ENCODE measurements around the gene ZFP69B. TPM values are rescaled to one million over a fixed set of nuclear protein-coding genes. Genes with fewer than 3 reads are reported as not detected.

ZFP69B gene
- total and polyA plus RNA-seq, 2 experiments from 2014 or later: 5.2 to 10.8 TPM

DNA sequence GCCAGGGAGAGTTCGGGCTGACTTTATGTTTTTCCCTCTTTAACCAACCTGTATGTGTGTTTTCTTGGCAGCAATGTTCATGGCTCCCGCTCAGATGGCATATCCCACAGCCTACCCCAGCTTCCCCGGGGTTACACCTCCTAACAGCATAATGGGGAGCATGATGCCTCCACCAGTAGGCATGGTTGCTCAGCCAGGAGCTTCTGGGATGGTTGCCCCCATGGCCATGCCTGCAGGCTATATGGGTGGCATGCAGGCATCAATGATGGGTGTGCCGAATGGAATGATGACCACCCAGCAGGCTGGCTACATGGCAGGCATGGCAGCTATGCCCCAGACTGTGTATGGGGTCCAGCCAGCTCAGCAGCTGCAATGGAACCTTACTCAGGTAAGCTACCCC lies 33.6 kb upstream of the ZFP69B start:
- TF ChIP-seq JUNB (IDR thresholded peaks at IDR 0.05; ENCODE audit: unreplicated experiment) (no peak), EZH2 (IDR thresholded peaks at IDR 0.05; ENCODE audit: low read depth, unreplicated experiment) (no peak), STAT1 (IDR thresholded peaks at IDR 0.05; ENCODE audit: unreplicated experiment) (no peak), EZH2phosphoT487 (IDR thresholded peaks at IDR 0.05; ENCODE audit: unreplicated experiment) (no peak), ZNF114 (CRISPR knock-in tag; IDR thresholded peaks at IDR 0.05) (no peak), POLR2AphosphoS5 (IDR thresholded peaks at IDR 0.05; ENCODE audit: low read depth) (no peak), CREB1 (CRISPR knock-in tag; IDR thresholded peaks at IDR 0.05; ENCODE audit: low read depth) (no peak), ZNF331 (CRISPR knock-in tag; IDR thresholded peaks at IDR 0.05; ENCODE audit: low read depth) (no peak), NANOG (IDR thresholded peaks at IDR 0.05; ENCODE audit: borderline replicate concordance) (no peak)
- TF ChIP-seq, protein P1, sequence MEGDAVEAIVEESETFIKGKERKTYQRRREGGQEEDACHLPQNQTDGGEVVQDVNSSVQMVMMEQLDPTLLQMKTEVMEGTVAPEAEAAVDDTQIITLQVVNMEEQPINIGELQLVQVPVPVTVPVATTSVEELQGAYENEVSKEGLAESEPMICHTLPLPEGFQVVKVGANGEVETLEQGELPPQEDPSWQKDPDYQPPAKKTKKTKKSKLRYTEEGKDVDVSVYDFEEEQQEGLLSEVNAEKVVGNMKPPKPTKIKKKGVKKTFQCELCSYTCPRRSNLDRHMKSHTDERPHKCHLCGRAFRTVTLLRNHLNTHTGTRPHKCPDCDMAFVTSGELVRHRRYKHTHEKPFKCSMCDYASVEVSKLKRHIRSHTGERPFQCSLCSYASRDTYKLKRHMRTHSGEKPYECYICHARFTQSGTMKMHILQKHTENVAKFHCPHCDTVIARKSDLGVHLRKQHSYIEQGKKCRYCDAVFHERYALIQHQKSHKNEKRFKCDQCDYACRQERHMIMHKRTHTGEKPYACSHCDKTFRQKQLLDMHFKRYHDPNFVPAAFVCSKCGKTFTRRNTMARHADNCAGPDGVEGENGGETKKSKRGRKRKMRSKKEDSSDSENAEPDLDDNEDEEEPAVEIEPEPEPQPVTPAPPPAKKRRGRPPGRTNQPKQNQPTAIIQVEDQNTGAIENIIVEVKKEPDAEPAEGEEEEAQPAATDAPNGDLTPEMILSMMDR (conservative IDR thresholded peaks at IDR 0.05; ENCODE audit: low read depth in 2 of 2): no peak
- TF ChIP-seq, protein P2, sequence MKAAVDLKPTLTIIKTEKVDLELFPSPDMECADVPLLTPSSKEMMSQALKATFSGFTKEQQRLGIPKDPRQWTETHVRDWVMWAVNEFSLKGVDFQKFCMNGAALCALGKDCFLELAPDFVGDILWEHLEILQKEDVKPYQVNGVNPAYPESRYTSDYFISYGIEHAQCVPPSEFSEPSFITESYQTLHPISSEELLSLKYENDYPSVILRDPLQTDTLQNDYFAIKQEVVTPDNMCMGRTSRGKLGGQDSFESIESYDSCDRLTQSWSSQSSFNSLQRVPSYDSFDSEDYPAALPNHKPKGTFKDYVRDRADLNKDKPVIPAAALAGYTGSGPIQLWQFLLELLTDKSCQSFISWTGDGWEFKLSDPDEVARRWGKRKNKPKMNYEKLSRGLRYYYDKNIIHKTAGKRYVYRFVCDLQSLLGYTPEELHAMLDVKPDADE (IDR thresholded peaks at IDR 0.05): no peak
- TF ChIP-seq, protein P3, sequence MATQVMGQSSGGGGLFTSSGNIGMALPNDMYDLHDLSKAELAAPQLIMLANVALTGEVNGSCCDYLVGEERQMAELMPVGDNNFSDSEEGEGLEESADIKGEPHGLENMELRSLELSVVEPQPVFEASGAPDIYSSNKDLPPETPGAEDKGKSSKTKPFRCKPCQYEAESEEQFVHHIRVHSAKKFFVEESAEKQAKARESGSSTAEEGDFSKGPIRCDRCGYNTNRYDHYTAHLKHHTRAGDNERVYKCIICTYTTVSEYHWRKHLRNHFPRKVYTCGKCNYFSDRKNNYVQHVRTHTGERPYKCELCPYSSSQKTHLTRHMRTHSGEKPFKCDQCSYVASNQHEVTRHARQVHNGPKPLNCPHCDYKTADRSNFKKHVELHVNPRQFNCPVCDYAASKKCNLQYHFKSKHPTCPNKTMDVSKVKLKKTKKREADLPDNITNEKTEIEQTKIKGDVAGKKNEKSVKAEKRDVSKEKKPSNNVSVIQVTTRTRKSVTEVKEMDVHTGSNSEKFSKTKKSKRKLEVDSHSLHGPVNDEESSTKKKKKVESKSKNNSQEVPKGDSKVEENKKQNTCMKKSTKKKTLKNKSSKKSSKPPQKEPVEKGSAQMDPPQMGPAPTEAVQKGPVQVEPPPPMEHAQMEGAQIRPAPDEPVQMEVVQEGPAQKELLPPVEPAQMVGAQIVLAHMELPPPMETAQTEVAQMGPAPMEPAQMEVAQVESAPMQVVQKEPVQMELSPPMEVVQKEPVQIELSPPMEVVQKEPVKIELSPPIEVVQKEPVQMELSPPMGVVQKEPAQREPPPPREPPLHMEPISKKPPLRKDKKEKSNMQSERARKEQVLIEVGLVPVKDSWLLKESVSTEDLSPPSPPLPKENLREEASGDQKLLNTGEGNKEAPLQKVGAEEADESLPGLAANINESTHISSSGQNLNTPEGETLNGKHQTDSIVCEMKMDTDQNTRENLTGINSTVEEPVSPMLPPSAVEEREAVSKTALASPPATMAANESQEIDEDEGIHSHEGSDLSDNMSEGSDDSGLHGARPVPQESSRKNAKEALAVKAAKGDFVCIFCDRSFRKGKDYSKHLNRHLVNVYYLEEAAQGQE (IDR thresholded peaks at IDR 0.05; ENCODE audit: unreplicated experiment): no peak
- TF ChIP-seq, protein P4, sequence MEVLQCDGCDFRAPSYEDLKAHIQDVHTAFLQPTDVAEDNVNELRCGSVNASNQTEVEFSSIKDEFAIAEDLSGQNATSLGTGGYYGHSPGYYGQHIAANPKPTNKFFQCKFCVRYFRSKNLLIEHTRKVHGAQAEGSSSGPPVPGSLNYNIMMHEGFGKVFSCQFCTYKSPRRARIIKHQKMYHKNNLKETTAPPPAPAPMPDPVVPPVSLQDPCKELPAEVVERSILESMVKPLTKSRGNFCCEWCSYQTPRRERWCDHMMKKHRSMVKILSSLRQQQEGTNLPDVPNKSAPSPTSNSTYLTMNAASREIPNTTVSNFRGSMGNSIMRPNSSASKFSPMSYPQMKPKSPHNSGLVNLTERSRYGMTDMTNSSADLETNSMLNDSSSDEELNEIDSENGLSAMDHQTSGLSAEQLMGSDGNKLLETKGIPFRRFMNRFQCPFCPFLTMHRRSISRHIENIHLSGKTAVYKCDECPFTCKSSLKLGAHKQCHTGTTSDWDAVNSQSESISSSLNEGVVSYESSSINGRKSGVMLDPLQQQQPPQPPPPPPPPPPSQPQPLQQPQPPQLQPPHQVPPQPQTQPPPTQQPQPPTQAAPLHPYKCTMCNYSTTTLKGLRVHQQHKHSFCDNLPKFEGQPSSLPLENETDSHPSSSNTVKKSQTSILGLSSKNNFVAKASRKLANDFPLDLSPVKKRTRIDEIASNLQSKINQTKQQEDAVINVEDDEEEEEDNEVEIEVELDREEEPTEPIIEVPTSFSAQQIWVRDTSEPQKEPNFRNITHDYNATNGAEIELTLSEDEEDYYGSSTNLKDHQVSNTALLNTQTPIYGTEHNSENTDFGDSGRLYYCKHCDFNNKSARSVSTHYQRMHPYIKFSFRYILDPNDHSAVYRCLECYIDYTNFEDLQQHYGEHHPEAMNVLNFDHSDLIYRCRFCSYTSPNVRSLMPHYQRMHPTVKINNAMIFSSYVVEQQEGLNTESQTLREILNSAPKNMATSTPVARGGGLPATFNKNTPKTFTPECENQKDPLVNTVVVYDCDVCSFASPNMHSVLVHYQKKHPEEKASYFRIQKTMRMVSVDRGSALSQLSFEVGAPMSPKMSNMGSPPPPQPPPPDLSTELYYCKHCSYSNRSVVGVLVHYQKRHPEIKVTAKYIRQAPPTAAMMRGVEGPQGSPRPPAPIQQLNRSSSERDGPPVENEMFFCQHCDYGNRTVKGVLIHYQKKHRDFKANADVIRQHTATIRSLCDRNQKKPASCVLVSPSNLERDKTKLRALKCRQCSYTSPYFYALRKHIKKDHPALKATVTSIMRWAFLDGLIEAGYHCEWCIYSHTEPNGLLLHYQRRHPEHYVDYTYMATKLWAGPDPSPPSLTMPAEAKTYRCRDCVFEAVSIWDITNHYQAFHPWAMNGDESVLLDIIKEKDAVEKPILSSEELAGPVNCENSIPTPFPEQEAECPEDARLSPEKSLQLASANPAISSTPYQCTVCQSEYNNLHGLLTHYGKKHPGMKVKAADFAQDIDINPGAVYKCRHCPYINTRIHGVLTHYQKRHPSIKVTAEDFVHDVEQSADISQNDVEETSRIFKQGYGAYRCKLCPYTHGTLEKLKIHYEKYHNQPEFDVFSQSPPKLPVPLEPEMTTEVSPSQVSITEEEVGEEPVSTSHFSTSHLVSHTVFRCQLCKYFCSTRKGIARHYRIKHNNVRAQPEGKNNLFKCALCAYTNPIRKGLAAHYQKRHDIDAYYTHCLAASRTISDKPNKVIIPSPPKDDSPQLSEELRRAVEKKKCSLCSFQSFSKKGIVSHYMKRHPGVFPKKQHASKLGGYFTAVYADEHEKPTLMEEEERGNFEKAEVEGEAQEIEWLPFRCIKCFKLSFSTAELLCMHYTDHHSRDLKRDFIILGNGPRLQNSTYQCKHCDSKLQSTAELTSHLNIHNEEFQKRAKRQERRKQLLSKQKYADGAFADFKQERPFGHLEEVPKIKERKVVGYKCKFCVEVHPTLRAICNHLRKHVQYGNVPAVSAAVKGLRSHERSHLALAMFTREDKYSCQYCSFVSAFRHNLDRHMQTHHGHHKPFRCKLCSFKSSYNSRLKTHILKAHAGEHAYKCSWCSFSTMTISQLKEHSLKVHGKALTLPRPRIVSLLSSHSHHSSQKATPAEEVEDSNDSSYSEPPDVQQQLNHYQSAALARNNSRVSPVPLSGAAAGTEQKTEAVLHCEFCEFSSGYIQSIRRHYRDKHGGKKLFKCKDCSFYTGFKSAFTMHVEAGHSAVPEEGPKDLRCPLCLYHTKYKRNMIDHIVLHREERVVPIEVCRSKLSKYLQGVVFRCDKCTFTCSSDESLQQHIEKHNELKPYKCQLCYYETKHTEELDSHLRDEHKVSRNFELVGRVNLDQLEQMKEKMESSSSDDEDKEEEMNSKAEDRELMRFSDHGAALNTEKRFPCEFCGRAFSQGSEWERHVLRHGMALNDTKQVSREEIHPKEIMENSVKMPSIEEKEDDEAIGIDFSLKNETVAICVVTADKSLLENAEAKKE (CRISPR knock-in tag; IDR thresholded peaks at IDR 0.05): no peak
- Histone ChIP-seq H3K27me3 (ENCODE audit: insufficient read depth) (no peaks in the 10 kb centered on the region), H3K27ac (ENCODE audit: low read depth) (no peak overlapping the region), H3F3A (replicated peaks; ENCODE audit: low read depth) (no peaks in the 10 kb centered on the region), H3K4me1 (ENCODE audit: insufficient read depth) (no peaks in the 10 kb centered on the region), H3K79me2 (replicated peaks; ENCODE audit: insufficient read depth) (no peaks in the 10 kb centered on the region), H3K36me3 (ENCODE audit: insufficient read depth) (no peaks in the 10 kb centered on the region), H3K4me2 (no peak overlapping the region), H3K4me3 (no peak overlapping the region), H2AFZ (no peak overlapping the region), H3K9me2 (ENCODE audit: insufficient read depth) (no peaks in the 10 kb centered on the region), H4K20me1 (replicated peaks; ENCODE audit: insufficient read depth) (no peaks in the 10 kb centered on the region)
- Mint-ChIP-seq H3K4me1 (no peaks in the 10 kb centered on the region; the same call in 2 of the 3 replicates), H3K27ac (no peak overlapping the region), H3K9me3 (no peaks in the 10 kb centered on the region), H3K27me3 (ENCODE audit: insufficient read depth, low read depth, poor library complexity) (peaks cover 2% of the 10 kb centered on the region), H3K4me3 (no peak overlapping the region), H3K36me3 (ENCODE audit: low read depth) (no peaks in the 10 kb centered on the region)
- ATAC-seq (no peak), DNase-seq (ENCODE audit: low spot score) (no peak)

All from GM23338 (cell line).